Neuronal stem cell (in vitro differentiated cells): ENCODE results near the gene CSNK2B.

Source experiments
- DNase-seq: peaks from one replicate; pipeline ENCODE4 v3.0.0-alpha.2; 2013; ENCODE audit warnings: low spot score
- H2AFZ ChIP-seq: one replicate; pipeline ENCODE4 v1.6.1; 2013; ENCODE audit warnings: mild to moderate bottlenecking, low read length, inconsistent platforms
- H2AK5ac ChIP-seq: 2 replicates; pipeline ENCODE4 v1.6.1; 2013; ENCODE audit warnings: low read depth, mild to moderate bottlenecking, inconsistent platforms, low read length, moderate library complexity, mixed read lengths
- H2BK120ac ChIP-seq: 2 replicates; pipeline ENCODE4 v1.6.1; 2013; ENCODE audit warnings: low read depth, mild to moderate bottlenecking, inconsistent platforms, low read length, moderate library complexity, mixed read lengths
- H2BK12ac ChIP-seq: one replicate; pipeline ENCODE4 v1.6.1; 2013; ENCODE audit warnings: low read length, inconsistent platforms
- H2BK15ac ChIP-seq: 2 replicates; pipeline ENCODE4 v1.6.1; 2013; ENCODE audit warnings: mild to moderate bottlenecking, low read length, inconsistent platforms, mixed read lengths
- H2BK5ac ChIP-seq: one replicate; pipeline ENCODE4 v1.6.1; 2013; ENCODE audit warnings: inconsistent platforms, mild to moderate bottlenecking, low read length, moderate library complexity
- H3K14ac ChIP-seq: one replicate; pipeline ENCODE4 v1.6.1; 2013; ENCODE audit warnings: low read length, inconsistent platforms
- H3K18ac ChIP-seq: 2 replicates; pipeline ENCODE4 v1.6.1; 2013; ENCODE audit warnings: low read length, inconsistent platforms
- H3K23ac ChIP-seq: 2 replicates; pipeline ENCODE4 v1.6.1; 2013; ENCODE audit warnings: low read depth, mild to moderate bottlenecking, mixed read lengths, low read length, inconsistent platforms; ENCODE audit not compliant: poor library complexity
- H3K27ac ChIP-seq: replicated peaks from 3 replicates; pipeline ENCODE4 v1.5.1; 2013; ENCODE audit warnings: low read length, inconsistent platforms
- H3K27me3 ChIP-seq, 3 experiments: 2 replicates each; pipeline ENCODE4 v1.6.1; 2013; ENCODE audit warnings: low read length in 3 of 3, mild to moderate bottlenecking in 2 of 3, inconsistent platforms in 1 of 3, low read depth in 1 of 3, mixed read lengths in 1 of 3, moderate library complexity in 1 of 3; ENCODE audit not compliant: control insufficient read depth in 3 of 3, insufficient read depth in 3 of 3
- H3K36me3 ChIP-seq, 2 donors: replicated peaks in 1 of 2; 2 replicates each; pipeline ENCODE4 v1.6.1; 2013; ENCODE audit warnings: low read length in 2 of 2; ENCODE audit not compliant: control insufficient read depth in 2 of 2, insufficient read depth in 2 of 2
- H3K4ac ChIP-seq: 2 replicates; pipeline ENCODE4 v1.6.1; 2013; ENCODE audit warnings: inconsistent platforms, mild to moderate bottlenecking, low read length, moderate library complexity
- H3K4me1 ChIP-seq, 2 donors: 1 replicate in 1 of 2; 2 replicates in 1 of 2; pipeline ENCODE4 v1.6.1; 2013; ENCODE audit warnings: low read length in 2 of 2, low read depth in 1 of 2; ENCODE audit not compliant: control insufficient read depth in 2 of 2, insufficient read depth in 1 of 2
- H3K4me2 ChIP-seq: one replicate; pipeline ENCODE4 v1.6.1; 2013; ENCODE audit warnings: mild to moderate bottlenecking, low read length, inconsistent platforms; ENCODE audit not compliant: insufficient read depth, poor library complexity, severe bottlenecking
- H3K4me3 ChIP-seq, 2 donors: 2 replicates each; pipeline ENCODE4 v1.5.1; 2013; ENCODE audit warnings: low read length in 2 of 2, mild to moderate bottlenecking in 2 of 2, inconsistent platforms in 1 of 2, moderate library complexity in 1 of 2
- H3K79me1 ChIP-seq: one replicate; pipeline ENCODE4 v1.6.1; 2013; ENCODE audit warnings: low read depth, mild to moderate bottlenecking, inconsistent platforms, low read length, moderate library complexity
- H3K9ac ChIP-seq: one replicate; pipeline ENCODE4 v1.6.1; 2013; ENCODE audit warnings: mild to moderate bottlenecking, low read depth, low read length, inconsistent platforms; ENCODE audit not compliant: poor library complexity
- H3K9me3 ChIP-seq, 2 donors: replicated peaks in 1 of 2; 2 replicates each; pipeline versions ENCODE3 to v1.6.1; 2013; ENCODE audit warnings: low read length in 2 of 2, mild to moderate bottlenecking in 2 of 2, inconsistent platforms in 1 of 2, low read depth in 1 of 2, mixed read lengths in 1 of 2, moderate library complexity in 1 of 2; ENCODE audit not compliant: control insufficient read depth in 2 of 2, insufficient read depth in 1 of 2
- H4K8ac ChIP-seq: one replicate; pipeline ENCODE4 v1.6.1; 2013; ENCODE audit warnings: low read depth, mild to moderate bottlenecking, inconsistent platforms, low read length, moderate library complexity
- H4K91ac ChIP-seq: one replicate; pipeline ENCODE4 v1.6.1; 2013; ENCODE audit warnings: low read length, low read depth, mild to moderate bottlenecking, inconsistent platforms; ENCODE audit not compliant: poor library complexity
- WGBS, 2 donors: extraction: QIAGEN DNeasy Blood & Tissue Kit; methylation state at CpG; one replicate each; pipeline ENCODE4 v1.1.7; 2013; ENCODE audit warnings: missing lambda C conversion rate in 2 of 2, mixed read lengths in 1 of 2; ENCODE audit not compliant: insufficient read length in 2 of 2, insufficient replicate concordance in 1 of 2; ENCODE audit errors: extremely low coverage in 2 of 2; 5-methylcytosine and 5-hydroxymethylcytosine counted together

Gene CSNK2B

DNA sequence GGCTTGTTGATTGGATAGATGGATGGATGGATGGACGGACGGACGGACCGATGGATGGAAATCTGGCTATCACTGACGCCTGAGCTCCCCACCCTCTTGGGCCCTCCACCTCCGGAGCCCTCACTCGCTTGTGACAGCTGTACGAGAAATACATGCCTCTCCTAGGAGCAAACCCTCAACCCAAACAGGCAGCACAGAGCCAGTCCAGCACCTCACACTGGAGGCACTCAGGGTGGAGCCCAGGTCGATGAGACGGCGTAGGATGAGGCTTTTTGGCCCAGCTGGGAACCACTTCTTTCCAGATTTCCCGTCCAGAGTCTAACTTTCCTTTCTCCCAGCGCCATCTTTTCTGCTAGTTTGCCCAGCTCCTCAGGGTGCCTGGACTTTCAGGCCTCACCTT is 17.7 kb downstream of the CSNK2B start:
- peaks cover 16 to 57% of the 10 kb centered on the region in 2 donors for H3K36me3 ChIP-seq
- H3K27me3 ChIP-seq, result peaks cover 0 to 16% (median 7%) of the 10 kb centered on the region in 3 experiments
- H2BK120ac ChIP-seq, result no peak overlapping the region
- H3K18ac ChIP-seq, result peak overlapping the region; percentile 18
- H3K4me2 ChIP-seq, result peak overlapping the region; percentile 82
- H3K79me1 ChIP-seq, result no peaks in the 10 kb centered on the region
- H2AFZ ChIP-seq, result no peak overlapping the region
- H2BK12ac ChIP-seq, result no peak overlapping the region
- H3K4ac ChIP-seq, result no peak overlapping the region
- H3K23ac ChIP-seq, result peak overlapping the region; percentile 61
- H3K27ac ChIP-seq, result no peak overlapping the region
- H3K4me1 ChIP-seq, result peaks cover 4 to 9% of the 10 kb centered on the region in 2 donors
- no peak overlapping the region for H4K8ac ChIP-seq
- H2AK5ac ChIP-seq, result peak overlapping the region; percentile 65
- H2BK5ac ChIP-seq, result no peak overlapping the region
- WGBS, 2 donors, result no CpG with 5 or more reads among the region's 13 CpGs
- no peak overlapping the region for H4K91ac ChIP-seq
- H2BK15ac ChIP-seq, result no peak overlapping the region
- DNase-seq, result no peak
- H3K9me3 ChIP-seq, result no peaks in the 10 kb centered on the region
- H3K4me3 ChIP-seq, result no peak overlapping the region
- no peak overlapping the region for H3K14ac ChIP-seq
- H3K9ac ChIP-seq, result peak overlapping the region; percentile 22

DNA sequence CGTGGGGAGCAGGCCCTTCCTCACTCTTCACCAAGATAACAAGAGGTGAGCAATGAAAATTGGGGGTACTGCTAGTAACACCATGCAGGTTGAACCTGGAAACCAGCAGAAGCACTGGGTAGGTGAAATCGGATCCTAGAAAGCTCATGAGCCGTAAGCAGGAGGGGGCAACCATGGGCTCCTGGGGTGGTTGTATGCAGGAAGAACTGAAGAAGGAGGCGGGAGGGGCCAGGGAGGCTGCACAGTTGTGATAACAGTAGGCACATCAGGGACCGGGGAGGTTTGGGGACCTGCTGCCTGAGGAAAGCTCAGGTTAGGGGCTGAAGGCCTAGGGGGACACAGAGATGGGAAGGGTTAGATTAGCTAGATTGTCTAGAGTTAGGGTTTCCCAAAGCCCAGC is 20.6 kb downstream of the CSNK2B start:
- Histone ChIP-seq H3K23ac (no peak overlapping the region), H3K27me3 (peaks cover 0 to 7% (median 5%) of the 10 kb centered on the region in 3 experiments), H2BK120ac (no peak overlapping the region), H2BK12ac (no peak overlapping the region), H3K18ac (no peak overlapping the region), H3K4me2 (no peak overlapping the region), H3K14ac (no peak overlapping the region), H2AFZ (no peak overlapping the region), H3K79me1 (no peaks in the 10 kb centered on the region), H4K8ac (no peak overlapping the region), H3K4me1 (peaks cover 3 to 8% of the 10 kb centered on the region in 2 donors), H3K27ac (no peak overlapping the region), H3K4me3 (no peak overlapping the region), H3K9me3 (no peaks in the 10 kb centered on the region), H3K9ac (no peak overlapping the region), H3K36me3 (peaks cover 35 to 85% of the 10 kb centered on the region in 2 donors), H3K4ac (no peak overlapping the region), H2AK5ac (no peak overlapping the region), H2BK5ac (no peak overlapping the region), H4K91ac (no peak overlapping the region), H2BK15ac (no peak overlapping the region)
- WGBS, 2 donors, result no CpG with 5 or more reads among the region's 5 CpGs
- no peak for DNase-seq

DNA sequence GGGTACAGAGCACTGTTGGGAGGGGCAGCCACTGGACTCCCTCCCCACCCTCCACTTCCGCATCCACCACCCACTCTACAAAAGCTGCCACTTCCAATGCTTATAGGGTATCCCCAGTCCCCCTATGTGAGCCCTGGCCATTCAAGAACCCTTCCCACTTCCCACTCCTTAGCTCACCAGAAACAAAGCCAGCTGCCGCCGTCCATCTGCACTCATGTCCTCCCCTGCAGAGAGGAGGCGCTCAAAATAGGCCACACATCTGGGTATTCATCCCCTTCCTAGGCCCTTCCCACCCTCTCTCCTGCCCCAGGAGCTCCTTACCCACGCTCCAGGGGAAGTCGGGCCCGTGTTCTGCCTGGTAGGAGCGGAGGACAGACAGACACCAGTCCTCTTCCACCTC is 21.4 kb downstream of the CSNK2B start:
- H3K4ac ChIP-seq, result no peak overlapping the region
- H4K91ac ChIP-seq, result no peak overlapping the region
- no peak overlapping the region for H2BK120ac ChIP-seq
- no peak overlapping the region for H2BK12ac ChIP-seq
- no peaks in the 10 kb centered on the region for H3K9me3 ChIP-seq
- no peak overlapping the region for H3K4me2 ChIP-seq
- no peak overlapping the region for H2AFZ ChIP-seq
- DNase-seq, result no peak
- H3K14ac ChIP-seq, result no peak overlapping the region
- no peaks in the 10 kb centered on the region for H3K27me3 ChIP-seq
- no peak overlapping the region for H4K8ac ChIP-seq
- H3K4me1 ChIP-seq, result peaks cover 3 to 6% of the 10 kb centered on the region in 2 donors
- no peak overlapping the region for H2AK5ac ChIP-seq
- H3K23ac ChIP-seq, result no peak overlapping the region
- H2BK5ac ChIP-seq, result no peak overlapping the region
- H3K27ac ChIP-seq, result no peak overlapping the region
- peaks cover 38 to 89% of the 10 kb centered on the region in 2 donors for H3K36me3 ChIP-seq
- no peaks in the 10 kb centered on the region for H3K79me1 ChIP-seq
- no peak overlapping the region for H3K4me3 ChIP-seq
- no peak overlapping the region for H2BK15ac ChIP-seq
- H3K9ac ChIP-seq, result no peak overlapping the region
- WGBS, 2 donors, result no CpG with 5 or more reads among the region's 8 CpGs
- H3K18ac ChIP-seq, result no peak overlapping the region

DNA sequence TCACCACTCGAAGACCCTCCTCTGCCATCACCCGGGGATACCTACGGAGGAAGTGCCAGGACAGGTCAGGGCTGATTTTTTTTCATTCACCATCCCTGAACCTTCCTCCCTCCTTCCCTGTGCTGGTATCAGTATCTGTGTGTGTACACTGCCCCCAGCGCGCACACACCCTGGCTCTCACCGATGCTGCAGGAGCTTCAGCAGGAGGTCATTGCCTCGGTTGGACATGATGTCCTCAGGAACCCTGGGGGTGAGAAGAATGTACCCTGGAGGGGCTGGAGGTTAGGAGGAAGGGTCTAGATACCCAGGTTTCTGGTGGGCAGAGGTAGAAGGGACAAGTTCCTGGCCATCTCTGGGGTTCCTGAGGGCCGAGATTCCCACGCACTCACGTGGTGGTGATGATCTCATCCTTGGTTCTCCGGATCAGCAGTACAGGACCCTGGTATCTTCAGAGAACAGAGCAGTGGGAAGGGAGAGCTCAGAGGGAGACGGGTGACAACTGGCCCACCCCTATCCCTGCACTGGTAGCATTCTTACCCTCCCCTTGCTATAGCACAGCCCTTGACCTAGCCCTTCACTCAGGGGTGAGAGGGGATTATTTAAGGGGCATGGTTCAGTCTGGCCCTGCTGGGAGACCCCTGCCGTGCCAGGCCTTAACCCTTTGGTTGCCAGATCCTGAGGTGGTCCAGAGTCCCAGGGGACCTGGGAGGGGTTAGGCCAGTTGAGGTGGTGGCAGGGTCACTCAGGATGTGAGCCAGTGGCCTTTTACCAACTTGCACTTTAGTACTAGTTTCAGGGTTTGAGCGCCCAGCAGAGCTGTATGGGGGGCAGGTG is 22.2 kb downstream of the CSNK2B start:
- Histone ChIP-seq H4K8ac (no peak overlapping the region), H4K91ac (no peak overlapping the region), H3K4ac (no peak overlapping the region), H2AK5ac (no peak overlapping the region), H3K9me3 (no peaks in the 10 kb centered on the region), H2BK15ac (no peak overlapping the region), H3K79me1 (no peaks in the 10 kb centered on the region), H2BK120ac (no peak overlapping the region), H3K4me3 (no peak overlapping the region), H3K14ac (no peak overlapping the region), H2AFZ (no peak overlapping the region), H3K27ac (no peak overlapping the region), H3K9ac (peak overlapping the region; percentile 15), H3K4me1 (peaks cover 1 to 6% of the 10 kb centered on the region in 2 donors), H2BK5ac (no peak overlapping the region), H3K23ac (no peak overlapping the region), H3K36me3 (peaks cover 43 to 93% of the 10 kb centered on the region in 2 donors), H3K4me2 (no peak overlapping the region), H3K18ac (no peak overlapping the region), H3K27me3 (no peaks in the 10 kb centered on the region), H2BK12ac (no peak overlapping the region)
- WGBS, 2 donors, result no CpG with 5 or more reads among the region's 14 CpGs
- no peak for DNase-seq
